ENCODE data around the gene FXR2. TPM values are rescaled to one million over a fixed set of nuclear protein-coding genes. Genes with fewer than 3 reads are reported as not detected.
A peak's percentile ranks its signal among the peaks of the same experiment; 100 is the strongest.

FXR2 gene
- total RNA-seq, 2 donors from 2014 or later: 70.3 to 83.6 TPM

GRCh38 chr17:7582396-7583252 lies 32.1 kb downstream of the FXR2 start:
- no peaks in the 10 kb centered on the region for H3K9me3 ChIP-seq
- H3K4me1 ChIP-seq: peaks cover 0 to 67% of the 10 kb centered on the region in 2 donors
- H3K27ac ChIP-seq: peak overlapping the region; percentile 95 to 97
- TF ChIP-seq CTCF (IDR thresholded peaks at IDR 0.05): no peak
- peak overlapping the region; percentile 61 to 70 for H3K4me3 ChIP-seq
- H3K27me3 ChIP-seq: no peaks in the 10 kb centered on the region
- DNase-seq (ENCODE audit: low spot score): no peak
- H3K36me3 ChIP-seq: peaks cover 16% of the 10 kb centered on the region

GRCh38 chr17:7580604-7581575 lies 33.8 kb downstream of the FXR2 start:
- Histone ChIP-seq H3K4me3 (peak overlapping the region; percentile 18 to 34), H3K36me3 (peaks cover 33% of the 10 kb centered on the region), H3K9me3 (no peaks in the 10 kb centered on the region), H3K4me1 (peaks cover 0 to 63% of the 10 kb centered on the region in 2 donors), H3K27me3 (no peaks in the 10 kb centered on the region), H3K27ac (peak overlapping the region; percentile 76 to 97)
- no peak for TF ChIP-seq CTCF (IDR thresholded peaks at IDR 0.05)
- DNase-seq (ENCODE audit: low spot score): no peak

GRCh38 chr17:7579834-7580603 lies 34.7 kb downstream of the FXR2 start:
- Histone ChIP-seq H3K9me3 (no peaks in the 10 kb centered on the region), H3K27ac (peak overlapping the region; percentile 76 to 97), H3K4me1 (peaks cover 0 to 65% of the 10 kb centered on the region in 2 donors), H3K36me3 (peaks cover 42% of the 10 kb centered on the region), H3K4me3 (peak overlapping the region; percentile 5 to 34), H3K27me3 (no peaks in the 10 kb centered on the region)
- DNase-seq (ENCODE audit: low spot score): no peak
- TF ChIP-seq CTCF (IDR thresholded peaks at IDR 0.05): no peak

- peak; percentile 93 for DNase-seq (ENCODE audit: low spot score)
- H3K27ac ChIP-seq: peak within 1 kb of the TSS; percentile 76 to 97
- peaks cover 0 to 65% of the 10 kb centered on the region in 2 donors for H3K4me1 ChIP-seq
- no peak for TF ChIP-seq CTCF (IDR thresholded peaks at IDR 0.05)
- peaks cover 50% of the 10 kb centered on the region for H3K36me3 ChIP-seq
- peak within 1 kb of the TSS; percentile 5 to 34 for H3K4me3 ChIP-seq
- H3K9me3 ChIP-seq: no peaks in the 10 kb centered on the region
- H3K27me3 ChIP-seq: no peaks in the 10 kb centered on the region
Observed at GRCh38 chr17:7579001-7579833, 35.5 kb downstream of the FXR2 start, which contains the start of gene CD68. Gene CD68 (plus strand): TSS chr17:7579638. CDS start chr17:7579678, 40 bp downstream.

Data from right atrium auricular region (tissue), 2 donors.